OCI-LY1 (cell line): ENCODE results near the gene ZFYVE9.

Experiments used
- CTCF ChIP-seq: fragments of 200-600 bp; sonication (generic), shearing (Covaris generic); IDR thresholded peaks from 2 replicates; pipeline ENCODE4 v1.5.1; 2017; ENCODE audit warnings: mild to moderate bottlenecking, antibody characterized with exemption, low read length, moderate library complexity, mixed read lengths
- EZH2 ChIP-seq: fragments of 200-600 bp; sonication (generic), shearing (Covaris generic); IDR thresholded peaks from 2 replicates; pipeline ENCODE4 v1.8.0; 2017; ENCODE audit warnings: borderline replicate concordance, mixed run types, mild to moderate bottlenecking, antibody characterized with exemption, low read length, moderate library complexity, mixed read lengths

DNA sequence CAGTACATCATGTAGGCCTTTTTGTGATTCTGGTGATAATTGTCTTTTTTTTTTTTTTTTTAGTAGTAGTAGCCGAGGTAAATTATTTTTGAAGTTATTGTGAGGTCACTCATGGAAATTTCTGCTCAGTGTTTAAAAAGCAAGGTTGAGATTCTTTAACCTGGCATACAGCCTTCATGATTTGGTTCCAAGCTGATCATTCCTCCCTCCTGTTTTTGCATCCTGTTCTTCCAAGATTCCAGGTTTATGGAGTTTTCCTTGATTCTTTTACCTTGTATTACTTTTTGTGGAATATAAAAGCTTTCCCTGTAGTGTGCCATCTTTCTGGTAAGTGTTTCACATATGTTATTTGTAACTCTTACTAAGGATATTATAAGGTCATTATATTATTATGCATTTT lies 9.1 kb downstream of the ZFYVE9 start:
- no peak for TF ChIP-seq CTCF
- no peak for TF ChIP-seq EZH2
